Tibial nerve (tissue), 3 donors: ENCODE data around the gene C11orf86.

Experiments used
- CTCF ChIP-seq, 5 experiments: fragments of 200-600 bp in 3 of 5; fragments of 450-650 bp in 2 of 5; sonication (generic) in 3 of 5; IDR thresholded peaks; one replicate each; pipeline ENCODE4 v1.5.1; 2016 to 2019; ENCODE audit warnings: antibody characterized with exemption in 5 of 5, mild to moderate bottlenecking in 3 of 5, moderate library complexity in 2 of 5
- POLR2A ChIP-seq, 2 donors: fragments of 450-650 bp; IDR thresholded peaks; one replicate each; pipeline ENCODE4 v1.6.1; 2017; ENCODE audit warnings: antibody characterized with exemption in 2 of 2, mild to moderate bottlenecking in 2 of 2, moderate library complexity in 2 of 2

GRCh38 chr11:67007126-67007525 is 32.0 kb downstream of the C11orf86 start:
- no peak for TF ChIP-seq POLR2A (IDR thresholded peaks at IDR 0.05)
- TF ChIP-seq CTCF (IDR thresholded peaks at IDR 0.05): no peak
